Tibial nerve (tissue), 4 donors: ENCODE measurements around the gene ANO1. TPM values are rescaled to one million over a fixed set of nuclear protein-coding genes. Genes with fewer than 3 reads are reported as not detected.

Experiments used
- DNase-seq, 2 donors: peaks; one replicate each; pipeline ENCODE4 v3.0.0-alpha.2; 2019; ENCODE audit warnings: low spot score in 2 of 2
- H3K27ac ChIP-seq, 4 donors: fragments of 200-600 bp; sonication (generic) in 3 of 4; one replicate each; pipeline ENCODE4 v1.5.1; 2017 to 2019; ENCODE audit warnings: mild to moderate bottlenecking in 1 of 4
- H3K27me3 ChIP-seq, 2 donors: fragments of 200-600 bp; sonication (generic) in 1 of 2; one replicate each; pipeline versions ENCODE4 v1.5.1 to v1.6.0; 2017 to 2019
- H3K36me3 ChIP-seq, 3 donors: fragments of 200-600 bp; sonication (generic); one replicate each; pipeline ENCODE4 v1.5.1; 2018 to 2019
- H3K4me1 ChIP-seq, 4 donors: fragments of 200-600 bp; sonication (generic) in 3 of 4; one replicate each; pipeline ENCODE4 v1.5.1; 2017 to 2019
- H3K4me3 ChIP-seq, 4 donors: fragments of 200-600 bp; sonication (generic) in 3 of 4; one replicate each; pipeline ENCODE4 v1.5.1; 2017 to 2019; ENCODE audit warnings: mild to moderate bottlenecking in 1 of 4, moderate library complexity in 1 of 4
- H3K9me3 ChIP-seq, 4 donors: fragments of 200-600 bp; sonication (generic) in 3 of 4; one replicate each; pipeline ENCODE4 v1.5.1; 2017 to 2019
- EP300 ChIP-seq, 2 donors: sonication (generic); formaldehyde crosslinking; IDR thresholded peaks; one replicate each; pipeline ENCODE4 v1.6.1; 2017; ENCODE audit warnings: antibody characterized with exemption in 2 of 2, mild to moderate bottlenecking in 1 of 2
- POLR2A ChIP-seq, 2 donors: fragments of 450-650 bp; IDR thresholded peaks; one replicate each; pipeline ENCODE4 v1.6.1; 2017; ENCODE audit warnings: antibody characterized with exemption in 2 of 2, mild to moderate bottlenecking in 2 of 2, moderate library complexity in 2 of 2
- WGBS, 2 donors: methylation state at CpG; one replicate each; pipeline ENCODE4 v1.1.5; 2018; 5-methylcytosine and 5-hydroxymethylcytosine counted together
- total RNA-seq, 4 donors: library from RNA; depleted of rRNA; stranded (reverse); fragments of >200 nt; gene quantifications; one replicate each; pipeline ENCODE4 v1.1.0, GENCODE V29; 2016
- TF ChIP-seq, protein P1 (sequence below), 5 experiments: fragments of 200-600 bp in 3 of 5; fragments of 450-650 bp in 2 of 5; sonication (generic) in 3 of 5; IDR thresholded peaks; one replicate each; pipeline ENCODE4 v1.5.1; 2016 to 2019; ENCODE audit warnings: antibody characterized with exemption in 5 of 5, mild to moderate bottlenecking in 3 of 5, moderate library complexity in 2 of 5

Gene ANO1
- total RNA-seq, 4 donors from 2014 or later = 1.7 to 6.3 (median 4.1) TPM

DNA sequence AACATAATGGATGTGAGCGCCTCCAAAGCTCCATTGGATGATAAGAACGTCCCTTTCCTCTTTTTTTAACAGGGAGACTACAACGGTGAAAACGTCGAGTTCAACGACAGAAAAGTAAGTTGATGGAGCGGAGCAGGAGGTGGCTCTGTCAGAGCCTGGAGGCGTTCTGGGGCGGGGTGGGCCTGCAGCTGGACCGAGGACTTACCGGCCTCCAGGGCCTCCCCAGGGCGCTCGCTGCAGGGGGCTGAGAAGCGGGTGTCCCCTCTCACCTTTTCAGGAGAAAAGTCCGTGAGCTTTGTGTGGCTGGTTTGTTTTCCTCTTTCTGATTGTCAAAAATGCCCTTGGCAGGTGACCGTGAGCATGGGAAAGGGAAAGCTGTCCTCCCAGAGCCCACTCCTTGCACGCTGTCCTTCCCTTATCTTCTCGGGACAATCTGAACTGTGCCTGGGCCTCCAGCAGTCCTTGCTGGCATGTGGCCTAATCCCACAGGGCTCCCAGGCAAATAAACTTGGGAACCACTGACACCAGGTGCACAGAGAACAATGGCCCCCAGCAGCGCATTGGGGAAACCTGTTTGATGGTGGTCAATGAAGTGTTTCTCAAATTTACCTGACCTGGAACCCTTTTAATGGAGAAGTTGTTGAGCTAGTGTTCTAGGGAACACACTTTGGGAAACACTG lies 38.4 kb downstream of the ANO1 start:
- 90 to 93% methylated on average over 17 to 19 of the region's 19 CpGs for WGBS, 2 donors
- H3K36me3 ChIP-seq = no peaks in the 10 kb centered on the region
- no peak overlapping the region for H3K4me3 ChIP-seq
- no peak for DNase-seq
- H3K27ac ChIP-seq = no peak overlapping the region
- H3K9me3 ChIP-seq = no peaks in the 10 kb centered on the region
- TF ChIP-seq POLR2A (IDR thresholded peaks at IDR 0.05) (no peak), EP300 (IDR thresholded peaks at IDR 0.05) (no peak)
- TF ChIP-seq, protein P1, sequence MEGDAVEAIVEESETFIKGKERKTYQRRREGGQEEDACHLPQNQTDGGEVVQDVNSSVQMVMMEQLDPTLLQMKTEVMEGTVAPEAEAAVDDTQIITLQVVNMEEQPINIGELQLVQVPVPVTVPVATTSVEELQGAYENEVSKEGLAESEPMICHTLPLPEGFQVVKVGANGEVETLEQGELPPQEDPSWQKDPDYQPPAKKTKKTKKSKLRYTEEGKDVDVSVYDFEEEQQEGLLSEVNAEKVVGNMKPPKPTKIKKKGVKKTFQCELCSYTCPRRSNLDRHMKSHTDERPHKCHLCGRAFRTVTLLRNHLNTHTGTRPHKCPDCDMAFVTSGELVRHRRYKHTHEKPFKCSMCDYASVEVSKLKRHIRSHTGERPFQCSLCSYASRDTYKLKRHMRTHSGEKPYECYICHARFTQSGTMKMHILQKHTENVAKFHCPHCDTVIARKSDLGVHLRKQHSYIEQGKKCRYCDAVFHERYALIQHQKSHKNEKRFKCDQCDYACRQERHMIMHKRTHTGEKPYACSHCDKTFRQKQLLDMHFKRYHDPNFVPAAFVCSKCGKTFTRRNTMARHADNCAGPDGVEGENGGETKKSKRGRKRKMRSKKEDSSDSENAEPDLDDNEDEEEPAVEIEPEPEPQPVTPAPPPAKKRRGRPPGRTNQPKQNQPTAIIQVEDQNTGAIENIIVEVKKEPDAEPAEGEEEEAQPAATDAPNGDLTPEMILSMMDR (IDR thresholded peaks at IDR 0.05) = no peak
- no peaks in the 10 kb centered on the region for H3K27me3 ChIP-seq
- H3K4me1 ChIP-seq = peaks cover 0 to 5% (median 0%) of the 10 kb centered on the region in 4 donors

DNA sequence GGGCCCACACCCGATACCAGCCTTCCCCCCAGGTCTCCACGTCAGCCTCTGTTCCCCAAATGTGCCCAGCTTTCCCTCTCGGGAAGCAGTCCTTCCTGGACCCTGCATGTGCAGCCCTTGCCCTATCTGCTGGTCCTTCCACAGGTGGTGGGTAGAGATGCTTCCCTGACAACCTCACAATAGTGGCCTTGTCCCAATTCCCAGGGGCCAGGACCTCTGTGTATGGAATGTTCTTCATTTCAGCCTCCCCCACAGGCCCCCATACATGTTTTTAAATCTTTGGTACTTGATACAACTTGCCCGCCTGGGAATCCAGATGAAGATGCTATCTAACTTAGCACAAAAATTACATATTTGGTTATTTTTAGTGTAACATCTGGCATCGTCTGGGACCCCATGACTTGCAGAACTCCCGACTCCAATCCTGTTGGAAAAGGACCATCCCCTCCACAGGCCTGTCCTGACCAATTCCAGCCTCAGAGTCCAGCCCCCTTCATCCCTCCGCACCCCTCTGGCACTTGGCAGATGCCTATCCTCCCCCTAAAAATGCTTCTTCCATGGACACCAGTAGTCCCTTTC lies 39.5 kb downstream of the ANO1 start:
- WGBS, 2 donors = 64 to 68% methylated on average over 7 of the region's 7 CpGs
- no peak for DNase-seq
- H3K4me3 ChIP-seq = no peak overlapping the region
- H3K27me3 ChIP-seq = no peaks in the 10 kb centered on the region
- no peaks in the 10 kb centered on the region for H3K36me3 ChIP-seq
- no peaks in the 10 kb centered on the region for H3K9me3 ChIP-seq
- no peak for TF ChIP-seq EP300 (IDR thresholded peaks at IDR 0.05)
- TF ChIP-seq, protein P1 (IDR thresholded peaks at IDR 0.05) = no peak
- no peak for TF ChIP-seq POLR2A (IDR thresholded peaks at IDR 0.05)
- no peaks in the 10 kb centered on the region for H3K4me1 ChIP-seq
- no peak overlapping the region for H3K27ac ChIP-seq

DNA sequence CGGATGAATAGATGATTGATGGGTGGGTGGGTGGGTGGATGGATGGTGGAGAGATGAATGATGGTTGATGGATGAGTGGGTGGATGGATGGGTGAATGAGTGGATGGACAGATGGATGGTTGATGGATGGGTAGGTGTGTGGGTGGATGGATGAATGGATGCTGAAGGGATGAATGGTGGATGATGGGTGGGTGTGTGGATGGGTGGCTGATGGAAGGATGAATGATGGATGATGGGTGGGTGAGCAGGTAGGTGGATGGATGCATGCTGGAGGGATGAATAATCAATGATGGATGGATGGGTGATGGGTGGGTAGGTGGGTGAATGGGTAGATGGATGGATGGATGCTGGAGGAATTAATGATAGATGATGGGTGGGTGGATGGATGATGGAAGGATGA lies 40.5 kb downstream of the ANO1 start:
- 88 to 91% methylated on average over 1 of the region's 1 CpG for WGBS, 2 donors
- no peak for DNase-seq
- Histone ChIP-seq H3K4me3 (no peak overlapping the region), H3K9me3 (no peaks in the 10 kb centered on the region), H3K27ac (no peak overlapping the region), H3K27me3 (no peaks in the 10 kb centered on the region), H3K4me1 (no peaks in the 10 kb centered on the region), H3K36me3 (no peaks in the 10 kb centered on the region)
- TF ChIP-seq POLR2A (IDR thresholded peaks at IDR 0.05) (no peak), EP300 (IDR thresholded peaks at IDR 0.05) (no peak)
- TF ChIP-seq, protein P1 (IDR thresholded peaks at IDR 0.05) = no peak

DNA sequence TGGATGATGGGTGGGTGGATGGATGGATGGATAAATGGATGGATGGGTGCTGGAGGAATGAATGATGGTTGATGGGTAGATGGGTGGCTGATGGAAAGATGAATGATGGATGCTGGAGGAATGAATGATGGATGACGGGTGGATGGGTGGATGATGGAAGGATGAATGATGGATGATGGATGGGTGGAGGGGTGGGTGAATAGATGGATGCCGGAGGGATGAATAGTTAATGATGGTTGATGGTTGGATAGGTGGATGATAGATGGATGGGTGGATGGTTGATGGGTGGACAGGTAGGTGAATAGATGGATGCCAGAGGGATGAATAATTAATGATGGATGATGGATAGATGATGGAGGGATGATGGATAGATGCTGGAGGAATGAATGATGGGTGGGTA lies 41.4 kb downstream of the ANO1 start:
- no peaks in the 10 kb centered on the region for H3K36me3 ChIP-seq
- WGBS, 2 donors = 96% methylated on average over 2 of the region's 2 CpGs
- TF ChIP-seq EP300 (IDR thresholded peaks at IDR 0.05) = no peak
- TF ChIP-seq POLR2A (IDR thresholded peaks at IDR 0.05) = no peak
- TF ChIP-seq, protein P1 (IDR thresholded peaks at IDR 0.05) = no peak
- no peak overlapping the region for H3K27ac ChIP-seq
- H3K4me3 ChIP-seq = no peak overlapping the region
- no peak for DNase-seq
- H3K27me3 ChIP-seq = no peaks in the 10 kb centered on the region
- H3K9me3 ChIP-seq = no peaks in the 10 kb centered on the region
- H3K4me1 ChIP-seq = no peaks in the 10 kb centered on the region

DNA sequence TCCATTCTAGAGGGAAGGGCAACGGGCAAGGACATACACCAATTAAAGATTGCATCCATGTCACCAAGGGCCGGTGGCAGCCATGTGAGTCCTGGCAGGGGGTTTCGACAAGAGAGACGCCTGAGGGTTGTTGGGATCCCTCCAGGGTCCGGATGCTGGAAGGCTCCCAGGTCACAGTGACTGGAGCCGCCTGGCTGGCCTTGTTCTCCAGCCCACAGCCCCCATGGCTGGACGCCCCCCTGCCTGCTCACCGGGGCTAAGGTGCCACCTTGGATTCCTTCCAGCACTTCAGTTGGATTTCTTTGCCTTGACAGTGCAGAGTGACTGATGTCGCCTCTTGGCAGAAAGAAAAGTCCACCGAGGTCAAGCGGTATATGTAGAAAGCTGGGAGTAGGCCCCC lies 42.6 kb downstream of the ANO1 start:
- WGBS, 2 donors = 74 to 78% methylated on average over 9 to 11 of the region's 11 CpGs
- no peaks in the 10 kb centered on the region for H3K4me1 ChIP-seq
- H3K36me3 ChIP-seq = no peaks in the 10 kb centered on the region
- H3K27ac ChIP-seq = no peak overlapping the region
- H3K4me3 ChIP-seq = no peak overlapping the region
- TF ChIP-seq POLR2A (IDR thresholded peaks at IDR 0.05) (no peak), EP300 (IDR thresholded peaks at IDR 0.05) (no peak)
- TF ChIP-seq, protein P1 (IDR thresholded peaks at IDR 0.05) = no peak
- DNase-seq = no peak
- H3K9me3 ChIP-seq = no peaks in the 10 kb centered on the region
- H3K27me3 ChIP-seq = no peaks in the 10 kb centered on the region
